SK-N-SH (cell line): Measurements from ENCODE around the gene ZNF33A.

Experiments
- CTCF ChIP-seq: fragments of 200-600 bp; sonication (generic); IDR thresholded peaks from 2 replicates; pipeline ENCODE4 v1.6.1; 2017; ENCODE audit warnings: antibody characterized with exemption, mild to moderate bottlenecking, moderate library complexity
- ELF1 ChIP-seq: IDR thresholded peaks from 2 replicates; pipeline ENCODE4 v1.4.0; 2012
- EP300 ChIP-seq, 2 experiments: IDR thresholded peaks; 2 replicates each; pipeline versions ENCODE4 v1.4.0 to v1.6.1; 2012; ENCODE audit warnings: borderline replicate concordance in 1 of 2, low read depth in 1 of 2, low read length in 1 of 2
- EZH2phosphoT487 ChIP-seq: fragments of 200-600 bp; sonication (generic); IDR thresholded peaks from 2 replicates; pipeline ENCODE4 v1.6.1; 2017; ENCODE audit warnings: low read depth, mixed run types, mild to moderate bottlenecking, antibody characterized with exemption, moderate library complexity, borderline replicate concordance
- GATA2 ChIP-seq: sonication (generic); formaldehyde crosslinking; IDR thresholded peaks from 2 replicates; pipeline ENCODE4 v1.5.0; 2020; ENCODE audit warnings: mild to moderate bottlenecking, missing genetic modification reagents
- POLR2AphosphoS5 ChIP-seq: IDR thresholded peaks from 2 replicates; pipeline ENCODE4 v1.6.1; 2012; ENCODE audit warnings: low read depth, low read length
- RAD21 ChIP-seq: IDR thresholded peaks from 2 replicates; pipeline ENCODE4 v1.6.1; 2012; ENCODE audit warnings: mild to moderate bottlenecking, low read length
- RCOR1 ChIP-seq: fragments of 150-350 bp; IDR thresholded peaks from 2 replicates; pipeline ENCODE4 v1.6.1; 2017; ENCODE audit warnings: antibody characterized with exemption, low read length
- RXRA ChIP-seq: IDR thresholded peaks from 2 replicates; pipeline ENCODE4 v1.4.0; 2012; ENCODE audit warnings: low read depth, mild to moderate bottlenecking, borderline replicate concordance
- SIN3A ChIP-seq: IDR thresholded peaks from 2 replicates; pipeline ENCODE4 v1.6.1; 2012; ENCODE audit warnings: low read depth, mild to moderate bottlenecking, low read length, moderate library complexity, borderline replicate concordance
- SMC3 ChIP-seq: IDR thresholded peaks from 2 replicates; pipeline ENCODE4 v1.6.1; 2012; ENCODE audit warnings: low read depth, low read length, improper control_type of control experiment
- TAF1 ChIP-seq: IDR thresholded peaks from 2 replicates; pipeline ENCODE4 v1.6.1; 2012; ENCODE audit warnings: low read depth, mild to moderate bottlenecking, low read length, moderate library complexity, borderline replicate concordance
- USF1 ChIP-seq: IDR thresholded peaks from 2 replicates; pipeline ENCODE4 v1.4.0; 2012; ENCODE audit warnings: low read depth, borderline replicate concordance
- YY1 ChIP-seq: IDR thresholded peaks from 2 replicates; pipeline ENCODE4 v1.4.0; 2012; ENCODE audit warnings: low read depth, mild to moderate bottlenecking

- TF ChIP-seq CTCF (no peak), RXRA (no peak), POLR2AphosphoS5 (no peak), GATA2 (no peak), SIN3A (no peak), EZH2phosphoT487 (no peak), EP300 (IDR thresholded peaks at IDR 0.05; ENCODE audit: borderline replicate concordance in 1 of 2, low read depth in 1 of 2, low read length in 1 of 2) (no peak), TAF1 (no peak), USF1 (no peak), RCOR1 (no peak), SMC3 (no peak), ELF1 (no peak), RAD21 (peak; percentile 16; the same call in 1 of the 2 replicates), YY1 (no peak)
Measured at GRCh38 chr10:38093816-38094157, 83.3 kb downstream of the ZNF33A start.
